NCI-H345 treated with DMSO at 0.1 percent for 48 hours (cell line): ENCODE results near the gene SPRN.

Source experiments
- DNase-seq: peaks from one replicate; lab custom pipeline; 2025; ENCODE audit not compliant: unreplicated experiment; lab: John Stamatoyannopoulos, UW

Gene SPRN

DNA sequence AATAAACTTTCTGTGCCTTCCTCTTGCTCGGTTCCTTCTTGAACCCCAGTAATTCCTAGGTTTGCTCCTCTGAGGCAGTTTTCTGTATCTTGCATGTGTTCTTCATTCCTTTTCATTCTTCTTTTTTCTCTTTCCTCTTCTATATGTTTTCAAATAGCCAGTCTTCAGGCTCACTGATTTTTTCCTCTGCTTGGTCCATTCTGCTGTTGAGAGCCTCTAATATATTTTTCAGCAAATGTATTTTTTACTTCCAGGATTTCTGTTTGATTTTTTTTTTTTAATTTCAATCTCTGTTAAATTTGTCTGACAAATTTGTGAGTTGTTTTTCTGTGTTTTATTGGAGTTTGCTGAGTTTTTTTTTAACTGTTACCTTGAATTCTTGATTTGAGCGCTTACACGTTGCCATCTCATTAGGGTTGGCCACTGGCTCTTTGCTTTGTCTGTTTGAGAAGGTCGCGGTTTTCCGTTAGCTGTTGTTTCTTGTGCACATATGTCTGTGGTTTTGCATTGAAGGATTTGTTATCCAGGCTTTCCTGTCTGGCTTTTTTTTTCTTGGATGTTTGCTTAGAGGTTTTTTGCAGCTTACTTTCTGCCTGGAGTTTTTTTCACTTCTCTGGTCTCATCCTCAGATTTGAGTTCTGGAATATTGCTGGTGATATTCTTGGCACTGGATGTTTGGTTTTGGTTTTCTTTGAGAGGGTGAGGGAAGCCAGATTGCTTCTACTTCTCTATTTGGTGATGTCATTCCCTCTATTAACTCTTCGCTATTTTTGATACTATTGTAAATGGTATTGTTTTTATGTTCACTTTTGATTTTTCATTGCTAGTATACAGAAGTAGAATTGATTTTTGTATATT lies 12.7 kb downstream of the SPRN start:
- DNase-seq = no peak

DNA sequence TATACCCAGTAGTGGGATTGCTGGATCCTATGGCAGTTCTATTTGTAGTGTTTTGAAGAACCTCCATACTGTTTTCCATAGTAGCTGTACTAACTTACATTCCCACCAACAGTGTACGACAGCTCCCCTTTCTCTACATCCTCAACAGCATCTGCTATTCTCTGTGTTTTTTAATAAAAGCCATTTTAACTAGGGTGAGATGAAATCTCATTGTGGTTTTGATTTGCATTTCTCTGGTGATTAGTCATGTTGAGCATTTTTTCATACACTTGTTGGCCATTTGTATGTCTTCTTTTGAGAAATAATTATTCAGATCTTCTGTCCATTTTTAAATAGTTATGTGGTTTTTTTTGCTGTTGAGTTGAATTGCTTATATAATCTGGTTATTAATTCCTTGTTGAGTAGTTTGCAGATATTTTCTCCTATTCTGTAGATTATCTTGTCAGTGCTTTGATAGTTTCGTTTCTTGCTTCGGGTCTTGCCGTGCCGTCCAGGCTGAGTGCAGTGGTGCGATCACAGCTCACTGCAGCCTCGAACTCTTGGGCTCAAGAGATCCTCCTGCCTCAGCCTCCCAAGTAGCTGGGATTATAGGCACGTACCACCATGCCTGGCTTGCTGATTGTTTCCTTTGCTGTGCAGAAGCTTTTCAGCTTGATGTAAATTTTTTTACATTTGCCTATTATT lies 18.4 kb downstream of the SPRN start:
- DNase-seq = no peak

DNA sequence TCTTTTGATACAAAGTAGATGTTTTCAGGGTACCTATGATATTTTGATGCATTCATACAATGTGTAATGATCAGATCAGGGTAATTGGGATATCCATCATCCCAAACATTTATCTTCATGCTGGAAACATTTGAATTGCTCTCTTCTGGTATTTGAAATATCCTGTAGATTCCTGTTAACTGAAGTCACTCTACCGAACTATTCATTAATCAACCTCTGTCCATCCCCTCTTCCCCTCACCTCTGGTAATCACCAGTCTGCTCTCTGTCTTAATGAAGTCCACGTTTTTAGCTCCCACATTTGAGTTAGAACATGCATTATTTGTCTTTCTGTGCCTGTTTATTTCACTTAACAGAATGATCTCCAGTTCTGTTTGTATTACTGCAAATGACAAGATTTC lies 19.2 kb downstream of the SPRN start:
- DNase-seq = no peak

DNA sequence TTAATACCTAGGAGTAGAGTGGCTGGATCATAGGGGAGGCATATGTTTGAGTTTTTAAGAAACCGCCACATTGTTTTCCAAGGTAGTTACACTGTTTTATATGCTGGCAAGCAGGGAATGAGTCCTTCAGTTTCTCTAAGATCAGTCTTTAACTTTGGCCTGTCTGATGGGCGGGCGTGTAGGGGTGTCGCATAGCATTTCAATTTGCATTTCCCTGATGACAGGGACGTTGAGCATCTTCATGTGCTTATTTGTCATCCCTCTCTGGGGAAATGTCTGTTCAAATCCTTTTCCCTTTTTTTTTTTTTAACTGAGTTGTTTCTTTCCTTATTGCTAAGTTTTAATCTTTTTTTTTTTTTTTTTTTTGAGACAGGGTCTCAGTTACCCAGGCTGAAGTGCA lies 20.6 kb downstream of the SPRN start:
- no peak for DNase-seq

DNA sequence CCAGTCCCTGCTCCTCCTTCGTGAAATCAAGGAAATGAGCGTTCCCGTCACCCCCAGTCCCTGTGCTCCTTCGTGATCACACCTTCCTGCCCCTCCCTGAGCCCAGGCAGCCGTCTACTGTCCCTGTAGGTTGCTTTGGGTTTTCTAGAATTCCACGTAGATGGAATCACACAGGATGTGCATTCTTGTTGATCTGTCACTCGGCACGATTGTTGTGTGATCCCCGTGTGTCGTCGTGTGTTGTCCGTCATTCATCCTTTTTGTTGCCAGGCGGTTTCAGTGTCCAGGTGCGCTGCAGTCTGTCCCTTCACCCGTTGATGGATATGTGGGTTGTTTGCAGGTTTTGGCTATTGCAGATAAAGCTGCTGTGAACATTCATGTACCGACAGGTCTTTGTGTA lies 21.1 kb downstream of the SPRN start:
- no peak for DNase-seq

DNA sequence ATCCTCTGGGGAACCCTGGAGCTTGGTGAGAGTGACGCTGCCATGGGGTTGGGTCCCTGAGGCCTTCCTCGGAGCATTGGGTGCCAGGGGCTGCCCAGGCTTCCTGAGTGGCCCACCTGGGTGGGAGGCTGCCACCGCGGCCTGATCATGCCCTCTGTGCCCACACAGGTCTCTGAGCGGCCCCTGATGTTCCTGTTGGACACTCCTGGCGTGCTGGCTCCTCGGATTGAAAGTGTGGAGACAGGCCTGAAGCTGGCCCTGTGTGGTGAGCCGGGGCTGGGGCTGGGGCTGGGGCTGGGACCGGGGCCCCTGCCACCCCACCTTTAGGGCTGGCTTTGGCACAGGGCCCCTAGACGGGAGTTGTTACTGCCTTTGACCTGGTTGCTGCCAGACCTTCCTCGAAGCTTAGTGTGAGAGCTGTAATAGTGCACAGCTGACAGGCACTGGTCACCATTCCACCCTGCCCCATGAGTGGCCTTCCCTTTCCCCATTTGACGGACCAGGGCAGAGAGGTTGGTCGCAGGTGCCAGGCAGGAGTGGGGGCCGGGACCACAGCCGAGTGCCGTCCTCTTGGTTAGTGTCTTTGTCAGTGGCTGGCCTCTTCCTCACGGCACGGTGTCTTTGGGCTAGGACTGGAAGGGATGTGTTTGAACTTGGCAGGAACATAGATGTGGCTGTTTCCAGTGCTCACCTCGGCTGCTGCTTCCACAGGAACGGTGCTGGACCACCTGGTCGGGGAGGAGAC lies 22.3 kb downstream of the SPRN start:
- no peak for DNase-seq

DNA sequence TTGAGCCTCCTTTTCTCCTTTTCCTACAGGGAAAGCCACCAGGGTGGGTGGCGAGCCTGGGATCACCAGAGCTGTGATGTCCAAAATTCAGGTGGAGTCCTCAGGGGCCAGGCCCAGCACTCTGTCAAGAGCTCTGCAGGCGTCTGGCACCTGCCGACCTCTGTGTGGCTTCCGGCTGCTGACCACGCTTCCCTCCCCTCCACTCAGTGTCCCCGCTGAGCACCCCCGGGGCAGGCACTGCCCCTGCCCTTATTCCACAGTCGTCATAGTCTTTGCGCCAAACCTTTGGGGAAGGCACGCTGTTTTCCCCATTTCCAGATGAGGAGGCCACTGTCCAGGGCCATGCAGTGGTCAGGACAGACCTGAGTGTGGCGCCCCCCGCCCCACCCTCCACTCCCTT lies 22.9 kb downstream of the SPRN start:
- no peak for DNase-seq

DNA sequence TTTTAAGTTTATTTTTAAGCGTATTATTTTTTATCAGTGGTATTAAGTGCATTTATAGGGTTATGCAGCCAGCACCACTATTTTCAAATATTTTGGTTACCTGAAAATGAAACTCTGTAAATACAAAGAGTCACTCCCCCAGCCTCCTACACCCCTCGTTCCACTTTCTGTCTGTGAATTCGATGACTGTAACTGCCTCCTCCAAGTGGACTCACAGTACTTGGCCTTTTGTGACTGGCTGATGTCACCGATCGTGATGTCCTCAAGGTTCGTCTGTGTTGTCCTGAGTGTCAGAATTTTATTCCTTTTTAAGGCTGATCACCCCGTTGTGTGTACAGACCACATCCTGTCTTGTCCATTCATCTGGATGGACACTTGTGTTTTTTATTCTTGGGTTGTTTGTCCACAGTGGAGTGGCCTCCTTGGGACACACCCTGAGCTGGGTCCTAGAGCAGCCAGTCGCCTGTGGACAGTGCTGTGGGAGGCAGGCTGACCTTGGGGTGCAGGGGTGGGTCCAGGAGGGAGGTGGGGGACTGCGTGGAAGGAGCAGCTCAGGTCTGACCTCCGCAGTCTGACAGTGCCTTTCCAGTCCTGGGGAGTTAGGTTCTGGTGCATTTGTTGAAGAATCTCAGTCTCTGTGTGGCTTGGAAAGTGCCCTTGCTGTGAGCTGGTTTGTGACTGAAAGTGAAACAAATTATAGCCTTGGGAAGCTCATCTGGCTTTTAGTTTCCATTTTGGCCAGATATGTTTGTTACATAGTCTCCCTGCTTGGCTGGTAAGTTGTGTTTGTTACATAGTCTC lies 23.6 kb downstream of the SPRN start:
- DNase-seq = no peak

DNA sequence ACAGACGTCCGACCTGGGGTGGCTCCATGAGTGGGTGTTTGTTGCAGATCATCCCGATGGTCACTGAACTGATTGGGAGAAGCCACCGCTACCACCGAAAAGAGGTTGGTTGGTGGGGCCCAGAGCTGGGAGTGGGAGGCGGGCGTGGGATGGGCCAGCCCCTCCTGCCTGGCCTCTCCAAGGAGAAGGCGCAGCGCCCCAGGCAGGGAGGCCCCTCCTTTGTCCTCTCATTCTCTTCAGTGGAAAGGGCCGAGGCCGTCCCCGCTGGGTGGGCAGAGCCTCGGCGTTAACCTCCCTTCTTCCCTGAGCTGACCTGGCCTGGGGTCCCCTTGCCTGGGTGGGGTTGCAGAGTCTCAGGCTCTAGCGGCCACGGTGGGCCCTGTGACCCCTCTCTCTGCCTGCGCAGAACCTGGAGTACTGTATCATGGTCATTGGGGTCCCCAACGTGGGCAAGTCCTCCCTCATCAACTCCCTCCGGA lies 25.3 kb downstream of the SPRN start:
- DNase-seq = no peak

DNA sequence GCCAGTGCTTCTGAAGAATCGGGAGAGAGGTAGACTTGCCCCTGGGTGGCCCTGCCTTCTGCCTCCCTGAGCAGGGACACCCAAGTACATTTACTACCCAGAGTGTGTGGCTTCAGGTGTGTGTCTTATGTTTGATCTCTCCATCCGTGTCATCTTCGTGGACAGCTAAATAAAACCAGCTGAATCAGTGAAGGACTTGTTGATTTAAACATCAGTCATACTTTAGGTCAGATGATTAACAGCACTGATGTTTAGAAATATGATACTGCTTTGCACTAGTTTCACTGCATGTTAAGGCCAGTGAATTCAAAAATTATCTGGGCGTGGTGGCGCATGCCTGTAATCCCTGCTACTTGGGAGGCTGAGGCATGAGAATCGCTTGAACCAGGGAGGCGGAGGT lies 26.5 kb downstream of the SPRN start:
- DNase-seq = no peak

DNA sequence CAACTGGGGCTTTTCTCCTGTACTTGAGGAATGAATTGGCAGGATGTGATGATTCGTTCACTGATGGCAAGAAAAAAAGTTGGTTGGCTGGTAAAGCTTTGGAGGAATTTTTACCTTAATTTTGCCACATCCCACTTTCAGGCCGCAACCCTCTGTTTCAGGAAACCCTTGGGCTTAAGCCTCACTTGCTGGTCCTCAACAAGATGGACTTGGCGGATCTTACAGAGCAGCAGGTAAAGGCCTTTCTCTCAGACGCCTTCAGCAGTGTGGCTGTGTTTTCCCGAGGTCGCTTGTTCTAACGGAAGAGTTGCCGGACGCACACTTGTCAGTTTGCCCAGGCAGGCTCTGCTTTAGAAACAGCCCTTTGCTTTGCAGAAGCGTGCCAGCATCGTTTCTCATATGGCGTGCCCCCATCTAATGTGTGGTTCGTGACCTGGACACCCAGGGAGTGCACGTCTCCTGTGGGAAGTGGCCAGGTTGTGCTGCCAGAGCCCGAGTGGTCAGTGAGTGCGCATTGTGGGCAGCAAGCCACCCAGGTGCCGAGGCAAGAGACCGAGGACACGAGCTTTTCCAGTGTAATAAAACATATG lies 28.3 kb downstream of the SPRN start:
- no peak for DNase-seq

DNA sequence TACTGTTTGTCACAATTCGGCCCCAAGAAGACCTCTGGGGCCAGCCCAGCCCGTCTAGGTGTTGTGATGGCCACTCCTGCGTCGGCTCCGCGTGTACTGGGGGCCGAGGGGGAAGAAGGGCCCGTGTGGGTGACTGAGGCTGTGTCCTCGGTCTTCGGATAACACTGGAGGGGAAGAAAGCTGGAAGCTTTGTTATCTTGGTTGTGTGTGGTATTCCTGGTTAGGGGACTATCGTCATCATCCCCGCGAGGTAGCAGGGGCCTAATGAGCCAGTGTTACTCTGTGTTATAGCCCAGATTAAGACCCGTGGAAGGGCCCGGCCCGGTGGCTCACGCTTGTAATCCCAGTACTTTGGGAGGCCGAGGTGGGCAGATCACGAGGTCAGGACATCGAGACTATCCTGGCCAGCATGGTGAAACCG lies 29.6 kb downstream of the SPRN start:
- no peak for DNase-seq

DNA sequence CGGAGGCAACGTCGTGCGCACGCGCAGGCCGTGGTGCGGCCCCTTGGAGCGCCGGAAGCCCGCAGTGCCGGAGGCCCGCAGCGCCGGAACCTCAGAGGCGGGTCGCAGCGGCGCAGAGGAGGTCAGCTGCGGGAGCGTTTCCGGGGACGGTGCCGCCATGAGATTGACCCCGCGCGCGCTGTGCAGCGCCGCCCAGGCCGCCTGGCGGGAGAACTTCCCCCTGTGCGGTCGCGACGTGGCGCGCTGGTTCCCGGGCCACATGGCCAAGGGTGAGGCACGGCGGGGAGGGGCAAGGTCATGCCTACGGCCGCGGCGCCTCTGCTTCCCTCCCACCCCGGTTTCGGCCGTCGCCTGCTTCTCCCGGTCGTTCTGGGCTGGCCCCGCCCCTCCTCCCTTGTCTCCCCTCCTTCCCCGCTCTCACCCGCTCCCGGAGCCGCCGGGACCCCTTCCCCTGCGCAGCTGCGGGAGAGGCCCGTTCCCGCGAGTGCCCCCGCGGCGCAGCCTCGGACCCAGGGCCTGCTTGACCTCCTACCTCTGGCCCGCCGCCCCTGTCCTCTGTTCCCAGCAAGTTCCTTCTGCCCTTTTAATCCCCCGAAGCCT lies 30.3 kb downstream of the SPRN start, which contains the start of gene MTG1:
Gene MTG1, plus strand, starts transcription at position 94 of the 600 bp plus-strand sequence. Its CDS starts 64 bp downstream, at position 158.
- peak; percentile 68 for DNase-seq

DNA sequence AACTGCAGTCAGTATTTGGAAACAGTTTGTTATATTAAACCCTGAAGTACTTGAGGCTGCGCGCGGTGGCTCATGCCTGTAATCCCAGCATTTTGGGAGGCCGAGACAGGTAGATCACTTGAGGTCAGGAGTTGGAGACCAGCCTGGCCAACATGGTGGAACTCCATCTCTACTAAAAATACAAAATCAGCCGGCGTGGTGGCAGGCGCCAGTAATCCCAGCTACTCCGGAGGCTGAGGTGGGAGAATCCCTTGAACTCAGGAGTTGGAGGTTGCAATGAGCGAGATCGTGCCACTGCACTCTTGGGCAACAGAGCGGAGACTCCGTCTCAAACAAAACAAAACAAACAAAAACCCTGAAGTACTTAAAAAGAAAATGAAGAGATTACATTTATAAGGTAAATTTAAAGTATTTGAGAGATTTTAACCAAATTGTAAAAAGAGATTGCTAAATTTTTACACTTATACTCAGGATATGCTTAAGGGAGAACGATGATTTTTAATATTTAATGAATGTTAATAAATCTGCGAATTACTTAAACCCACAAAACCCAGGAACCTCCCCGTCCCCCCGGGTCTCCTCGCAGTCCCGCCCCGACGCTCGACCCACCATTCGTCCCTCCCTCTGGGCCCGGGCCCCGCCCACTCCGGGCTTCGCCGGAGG lies 30.9 kb downstream of the SPRN start:
- no peak for DNase-seq

DNA sequence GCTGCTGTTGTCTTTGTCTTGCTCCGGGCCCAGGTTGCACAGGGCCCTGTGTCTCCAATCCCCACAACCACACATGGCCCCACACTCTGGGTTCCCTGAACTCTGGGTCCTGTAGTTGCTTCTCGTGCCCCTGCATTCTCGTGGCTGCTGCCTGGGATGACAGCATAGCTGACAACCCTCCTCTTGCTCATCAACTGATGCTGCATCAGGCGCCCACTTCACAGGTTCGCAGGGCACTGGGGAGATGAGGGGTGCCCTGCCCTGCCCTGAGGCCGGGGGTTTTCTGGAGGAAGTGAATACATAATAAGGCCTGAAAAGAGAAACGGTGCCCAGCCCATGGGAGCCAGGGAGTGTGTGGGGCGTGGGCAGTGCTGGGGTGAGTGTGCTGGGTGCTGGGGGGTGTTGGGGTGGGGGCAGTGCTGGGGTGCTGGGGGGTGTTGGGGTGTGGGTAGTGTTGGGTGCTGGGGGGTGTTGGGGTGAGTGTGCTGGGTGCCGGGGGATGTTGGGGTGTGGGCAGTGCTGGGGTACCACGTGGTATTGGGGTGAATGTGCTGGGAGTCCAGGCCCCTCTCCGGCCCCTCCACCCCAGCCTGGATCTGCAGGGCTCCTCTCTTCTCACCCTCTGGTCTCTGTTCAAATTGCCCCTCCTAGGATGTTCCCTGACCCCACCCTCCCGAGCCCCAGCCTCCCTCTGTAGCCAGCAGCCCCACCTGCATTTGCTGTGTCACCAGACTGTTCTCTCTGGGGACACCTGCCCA lies 32.5 kb downstream of the SPRN start:
- no peak for DNase-seq

DNA sequence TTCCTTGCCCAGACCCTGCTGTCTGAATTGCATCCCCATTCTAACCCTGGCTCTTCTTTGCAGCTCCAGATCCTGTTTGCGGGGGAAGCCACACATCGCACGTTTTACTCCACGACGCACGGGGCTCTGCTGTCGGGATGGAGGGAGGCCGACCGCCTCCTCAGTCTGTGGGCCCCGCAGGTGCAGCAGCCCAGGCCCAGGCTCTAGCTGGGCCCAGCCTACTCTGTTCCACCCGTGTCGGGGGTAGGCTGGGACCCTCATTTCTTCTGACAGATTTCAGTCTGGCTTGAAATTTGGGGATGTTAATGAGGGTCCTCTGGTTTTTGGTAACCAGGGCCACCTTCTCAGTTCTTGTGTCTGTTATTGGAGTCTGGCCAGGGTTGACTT lies 33.2 kb downstream of the SPRN start:
- DNase-seq = no peak

DNA sequence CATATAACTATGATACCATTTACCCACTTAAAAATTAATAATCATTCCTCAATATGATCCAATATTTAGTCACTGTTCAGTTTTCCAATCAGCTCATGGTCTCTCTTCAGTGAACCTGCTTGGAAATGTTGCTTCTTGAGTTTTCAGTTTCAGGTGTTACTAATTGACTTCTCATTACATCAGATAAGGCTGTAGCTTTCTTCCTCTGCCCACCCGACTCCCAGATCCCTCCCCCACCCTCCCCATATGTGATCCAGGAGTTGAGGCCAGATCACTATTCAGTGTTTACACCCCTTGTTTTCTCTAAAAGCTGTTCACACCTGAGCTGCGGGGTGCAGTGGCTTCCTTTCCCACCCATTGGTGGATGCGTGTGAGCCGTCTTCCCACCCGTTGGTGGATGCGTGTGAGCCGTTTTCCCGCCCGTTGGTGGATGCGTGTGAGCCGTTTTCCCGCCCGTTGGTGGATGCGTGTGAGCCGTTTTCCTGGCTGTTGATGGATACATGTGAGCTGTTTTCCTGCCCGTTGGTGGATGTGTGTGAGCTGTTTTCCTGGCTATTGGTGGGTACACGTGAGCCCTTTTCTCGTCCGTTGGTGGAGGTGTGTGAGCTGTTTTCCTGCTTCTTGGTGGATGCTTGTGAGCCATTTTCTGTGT lies 33.7 kb downstream of the SPRN start:
- DNase-seq = no peak
